SK-N-MC (cell line): ENCODE measurements around the gene ENPP5.

ENCODE experiments used
- DNase-seq: peaks from one replicate; pipeline ENCODE4 v3.0.0-alpha.2; 2011; ENCODE audit warnings: low read depth, low spot score
- H3K27ac ChIP-seq: fragments of 200-600 bp; sonication (generic); 2 replicates; pipeline ENCODE4 v1.5.1; 2016; ENCODE audit warnings: mixed run types
- H3K36me3 ChIP-seq: fragments of 200-600 bp; sonication (generic); 2 replicates; pipeline ENCODE4 v1.6.1; 2017; ENCODE audit warnings: antibody characterized with exemption, low read length, mixed read lengths; ENCODE audit not compliant: insufficient read depth
- H3K4me3 ChIP-seq: fragments of 200-600 bp; sonication (generic); 2 replicates; pipeline ENCODE4 v1.5.1; 2016
- H3K9ac ChIP-seq: fragments of 200-600 bp; sonication (generic); 2 replicates; pipeline ENCODE4 v1.8.0; 2017; ENCODE audit warnings: mixed run types, mixed read lengths; ENCODE audit not compliant: insufficient read length
- H3K9me3 ChIP-seq: fragments of 200-600 bp; sonication (generic); 2 replicates; pipeline ENCODE4 v1.6.1; 2017; ENCODE audit warnings: low read depth, mild to moderate bottlenecking, antibody characterized with exemption, low read length, moderate library complexity, mixed read lengths
- EZH2 ChIP-seq: fragments of 200-600 bp; sonication (generic); IDR thresholded peaks from one replicate; pipeline ENCODE4 v1.6.1; 2017; ENCODE audit warnings: antibody characterized with exemption
- FOXP2 ChIP-seq: optimal IDR thresholded peaks from 2 replicates; pipeline ENCODE3; 2011; ENCODE audit warnings: mild to moderate bottlenecking, moderate library complexity; ENCODE audit not compliant: insufficient read depth; ENCODE audit errors: extremely low read length, control extremely low read depth
- POLR2AphosphoS5 ChIP-seq: IDR thresholded peaks from 2 replicates; pipeline ENCODE4 v1.6.1; 2012; ENCODE audit warnings: mild to moderate bottlenecking, low read depth, low read length, borderline replicate concordance

Gene ENPP5

DNA sequence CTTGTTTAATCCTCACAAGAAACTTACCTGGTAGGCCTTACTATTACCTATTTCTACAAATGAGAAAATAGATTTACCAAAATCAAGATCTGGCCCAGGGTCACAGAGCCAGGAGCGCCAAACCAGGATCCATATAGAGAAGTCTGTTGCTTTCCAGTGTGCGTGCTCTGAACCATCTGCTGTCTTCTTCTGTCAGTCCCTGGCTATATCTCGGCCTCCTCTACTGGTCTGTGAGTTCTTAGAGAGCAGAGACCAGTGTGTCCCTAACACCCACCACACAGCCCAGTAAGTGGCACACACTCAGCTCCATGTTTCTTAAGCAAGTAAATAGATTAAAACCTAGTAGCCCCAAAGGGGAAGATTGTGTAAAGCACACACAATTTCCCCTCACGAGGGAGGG, 18.9 kb upstream of the ENPP5 start:
- H3K4me3 ChIP-seq: no peak overlapping the region
- no peak overlapping the region for H3K27ac ChIP-seq
- no peak overlapping the region for H3K9ac ChIP-seq
- no peak for TF ChIP-seq FOXP2
- no peak for TF ChIP-seq POLR2AphosphoS5
- no peak for TF ChIP-seq EZH2
- H3K36me3 ChIP-seq: no peaks in the 10 kb centered on the region
- no peaks in the 10 kb centered on the region for H3K9me3 ChIP-seq
- no peak for DNase-seq

- Histone ChIP-seq H3K9ac (no peak overlapping the region), H3K9me3 (no peaks in the 10 kb centered on the region), H3K27ac (no peak overlapping the region), H3K4me3 (no peak overlapping the region), H3K36me3 (no peaks in the 10 kb centered on the region)
- no peak for DNase-seq
- TF ChIP-seq EZH2: no peak
- no peak for TF ChIP-seq POLR2AphosphoS5
- TF ChIP-seq FOXP2: no peak
Observed at GRCh38 chr6:46186583-46186982, 15.8 kb upstream of the ENPP5 start.

DNA sequence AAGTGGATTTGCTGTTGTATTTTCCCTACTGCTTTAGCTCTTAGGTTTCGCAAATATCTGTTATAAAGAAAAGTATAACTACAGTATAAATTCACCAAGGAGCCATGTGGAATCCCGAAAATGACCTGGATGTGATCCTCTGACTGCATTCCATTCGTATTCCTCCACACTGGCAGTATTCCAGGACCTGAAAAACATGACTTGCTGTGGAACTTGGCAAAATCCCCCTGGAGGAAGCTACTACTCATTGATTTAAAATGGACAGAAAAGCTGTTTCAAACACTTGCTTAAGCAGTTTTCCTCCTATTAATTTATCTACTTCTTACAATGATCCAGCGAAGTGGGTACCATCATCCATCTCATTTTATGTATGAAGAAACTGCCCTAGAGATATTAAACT, 13.3 kb upstream of the ENPP5 start:
- Histone ChIP-seq H3K27ac (no peak overlapping the region), H3K9me3 (no peaks in the 10 kb centered on the region), H3K4me3 (no peak overlapping the region), H3K9ac (no peak overlapping the region), H3K36me3 (no peaks in the 10 kb centered on the region)
- no peak for DNase-seq
- TF ChIP-seq POLR2AphosphoS5 (no peak), EZH2 (no peak), FOXP2 (no peak)

GRCh38 chr6:46175976-46176375, 5.2 kb upstream of the ENPP5 start:
- no peaks in the 10 kb centered on the region for H3K36me3 ChIP-seq
- no peak overlapping the region for H3K9ac ChIP-seq
- H3K9me3 ChIP-seq: no peaks in the 10 kb centered on the region
- TF ChIP-seq EZH2 (no peak), FOXP2 (no peak), POLR2AphosphoS5 (no peak)
- no peak overlapping the region for H3K27ac ChIP-seq
- H3K4me3 ChIP-seq: no peak overlapping the region
- DNase-seq: no peak

GRCh38 chr6:46175446-46175845, 4.7 kb upstream of the ENPP5 start:
- TF ChIP-seq EZH2: no peak
- TF ChIP-seq FOXP2: no peak
- no peak for TF ChIP-seq POLR2AphosphoS5
- H3K9me3 ChIP-seq: no peaks in the 10 kb centered on the region
- H3K27ac ChIP-seq: no peak overlapping the region
- no peak overlapping the region for H3K9ac ChIP-seq
- no peak overlapping the region for H3K4me3 ChIP-seq
- DNase-seq: no peak
- no peaks in the 10 kb centered on the region for H3K36me3 ChIP-seq

- H3K27ac ChIP-seq: no peak overlapping the region
- H3K36me3 ChIP-seq: no peaks in the 10 kb centered on the region
- H3K9me3 ChIP-seq: no peaks in the 10 kb centered on the region
- no peak for DNase-seq
- H3K9ac ChIP-seq: no peak overlapping the region
- H3K4me3 ChIP-seq: no peak overlapping the region
- TF ChIP-seq FOXP2: no peak
- TF ChIP-seq POLR2AphosphoS5: no peak
- no peak for TF ChIP-seq EZH2
Observed at GRCh38 chr6:46174904-46175303, 4.1 kb upstream of the ENPP5 start.

DNA sequence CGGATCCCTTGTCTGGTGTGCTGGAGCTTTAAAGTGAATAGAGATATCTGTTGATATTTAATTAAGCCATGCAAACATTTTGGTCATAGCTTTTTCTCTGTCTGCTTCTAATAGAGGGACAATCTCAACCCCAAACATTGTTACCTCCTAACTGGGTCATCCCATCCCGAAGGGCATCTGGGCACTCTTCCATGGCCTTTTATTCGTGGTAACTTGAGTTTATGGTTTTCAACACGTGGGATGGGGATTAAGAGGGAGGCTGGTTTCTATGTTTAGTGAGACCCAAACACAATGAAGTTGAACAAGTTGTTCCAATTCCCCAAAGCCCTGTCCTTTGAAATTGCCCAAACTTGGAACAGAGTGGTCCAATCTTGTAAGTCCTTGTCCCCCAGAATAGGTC, 1.4 kb upstream of the ENPP5 start:
- no peak for DNase-seq
- TF ChIP-seq EZH2 (no peak), FOXP2 (no peak), POLR2AphosphoS5 (no peak)
- no peak overlapping the region for H3K27ac ChIP-seq
- H3K9me3 ChIP-seq: no peaks in the 10 kb centered on the region
- H3K36me3 ChIP-seq: no peaks in the 10 kb centered on the region
- H3K4me3 ChIP-seq: no peak overlapping the region
- H3K9ac ChIP-seq: no peak overlapping the region

DNA sequence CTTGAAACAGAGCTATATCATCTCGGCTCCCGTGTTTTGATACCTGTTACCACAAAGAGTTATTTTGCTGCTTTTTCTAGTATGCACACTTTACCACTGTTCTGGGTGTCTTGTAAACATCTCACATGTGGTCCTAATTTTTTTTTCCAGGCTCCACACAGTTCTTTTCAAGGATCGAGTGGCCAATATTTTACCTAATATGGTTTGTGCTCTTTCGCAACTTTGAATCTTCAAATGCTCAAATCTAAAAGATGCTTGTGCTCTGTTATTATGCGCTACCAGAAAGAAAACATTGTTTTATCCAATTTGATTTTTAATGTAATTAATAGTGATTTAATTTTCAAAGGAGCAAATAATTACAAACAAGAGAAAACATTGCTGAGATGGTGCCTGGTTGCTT, 10.7 kb downstream of the ENPP5 start:
- TF ChIP-seq EZH2 (no peak), POLR2AphosphoS5 (no peak), FOXP2 (no peak)

GRCh38 chr6:46159229-46159628, 11.6 kb downstream of the ENPP5 start:
- Histone ChIP-seq H3K4me3 (no peak overlapping the region), H3K9me3 (no peaks in the 10 kb centered on the region), H3K36me3 (no peaks in the 10 kb centered on the region), H3K9ac (no peak overlapping the region), H3K27ac (no peak overlapping the region)
- DNase-seq: no peak
- TF ChIP-seq FOXP2: no peak
- TF ChIP-seq POLR2AphosphoS5: no peak
- TF ChIP-seq EZH2: no peak

More for the DNA sequence above, 10.7 kb downstream of the ENPP5 start:
- no peak for DNase-seq
- Histone ChIP-seq H3K9ac (no peak overlapping the region), H3K4me3 (no peak overlapping the region), H3K36me3 (no peaks in the 10 kb centered on the region), H3K27ac (no peak overlapping the region), H3K9me3 (no peaks in the 10 kb centered on the region)
